ENCODE measurements around the gene RING1. TPM values are rescaled to one million over a fixed set of nuclear protein-coding genes. Genes with fewer than 3 reads are reported as not detected.

Gene RING1
- total RNA-seq, 3 donors from 2014 or later (not counting 1 experiment from before 2014, with no cell fraction given): 34.5 to 40.3 (median 36.5) TPM

- H3K4me1 Mint-ChIP-seq: peaks cover 10 to 12% of the 10 kb centered on the region in 2 donors
- Histone ChIP-seq H3K4me1 (ENCODE audit: control insufficient read depth, insufficient read depth, low read length) (peaks cover 12% of the 10 kb centered on the region), H3K36me3 (ENCODE audit: control insufficient read depth, insufficient read depth, low read length) (no peaks in the 10 kb centered on the region), H3K27ac (ENCODE audit: low read length) (no peak overlapping the region), H3K27me3 (ENCODE audit: control insufficient read depth, insufficient read depth, low read length) (no peaks in the 10 kb centered on the region), H3K4me3 (ENCODE audit: low read length) (no peak overlapping the region), H3K9me3 (ENCODE audit: control insufficient read depth, insufficient read depth, low read length) (no peaks in the 10 kb centered on the region)
- H3K9me3 Mint-ChIP-seq: no peaks in the 10 kb centered on the region
- no peak overlapping the region for H3K4me3 Mint-ChIP-seq
- WGBS (ENCODE audit: insufficient coverage): 83% methylated on average over 12 of the region's 14 CpGs
- no peak for ATAC-seq
- no peak overlapping the region for H3K27ac Mint-ChIP-seq
- peaks cover 0 to 9% of the 10 kb centered on the region in 2 donors for H3K27me3 Mint-ChIP-seq (ENCODE audit: low read depth in 2 of 2)
- DNase-seq: no peak
- intact Hi-C loops (cut with micrococcal nuclease): no loop called here
- no peak for TF ChIP-seq CTCF (IDR thresholded peaks at IDR 0.05)
- H3K36me3 Mint-ChIP-seq: no peaks in the 10 kb centered on the region
Observed at GRCh38 chr6:33164665-33165373, 43.5 kb upstream of the RING1 start.

GRCh38 chr6:33165581-33166258 is 42.6 kb upstream of the RING1 start:
- H3K9me3 Mint-ChIP-seq: no peaks in the 10 kb centered on the region
- DNase-seq (no peak), ATAC-seq (no peak)
- Histone ChIP-seq H3K4me1 (ENCODE audit: control insufficient read depth, insufficient read depth, low read length) (peaks cover 12% of the 10 kb centered on the region), H3K9me3 (ENCODE audit: control insufficient read depth, insufficient read depth, low read length) (no peaks in the 10 kb centered on the region), H3K27ac (ENCODE audit: low read length) (no peak overlapping the region), H3K27me3 (ENCODE audit: control insufficient read depth, insufficient read depth, low read length) (no peaks in the 10 kb centered on the region), H3K36me3 (ENCODE audit: control insufficient read depth, insufficient read depth, low read length) (no peaks in the 10 kb centered on the region), H3K4me3 (ENCODE audit: low read length) (no peak overlapping the region)
- peaks cover 0 to 9% of the 10 kb centered on the region in 2 donors for H3K27me3 Mint-ChIP-seq (ENCODE audit: low read depth in 2 of 2)
- no peak overlapping the region for H3K4me3 Mint-ChIP-seq
- intact Hi-C loops (cut with micrococcal nuclease): no loop called here
- no peak for TF ChIP-seq CTCF (IDR thresholded peaks at IDR 0.05)
- H3K4me1 Mint-ChIP-seq: peaks cover 10 to 12% of the 10 kb centered on the region in 2 donors
- WGBS (ENCODE audit: insufficient coverage): 90% methylated on average over 17 of the region's 17 CpGs
- no peak overlapping the region for H3K27ac Mint-ChIP-seq
- H3K36me3 Mint-ChIP-seq: no peaks in the 10 kb centered on the region

- ATAC-seq (no peak), DNase-seq (no peak)
- no peak for TF ChIP-seq CTCF (IDR thresholded peaks at IDR 0.05)
- Mint-ChIP-seq H3K36me3 (no peaks in the 10 kb centered on the region), H3K27ac (no peak overlapping the region), H3K4me1 (peaks cover 7 to 8% of the 10 kb centered on the region in 2 donors), H3K9me3 (no peaks in the 10 kb centered on the region), H3K27me3 (ENCODE audit: low read depth in 2 of 2) (peaks cover 0 to 12% of the 10 kb centered on the region in 2 donors), H3K4me3 (no peak overlapping the region)
- peaks cover 8% of the 10 kb centered on the region for H3K4me1 ChIP-seq (ENCODE audit: control insufficient read depth, insufficient read depth, low read length)
- intact Hi-C loops (cut with micrococcal nuclease): no loop called here
- WGBS (ENCODE audit: insufficient coverage): 80% methylated on average over 6 of the region's 6 CpGs
- H3K27me3 ChIP-seq (ENCODE audit: control insufficient read depth, insufficient read depth, low read length): no peaks in the 10 kb centered on the region
- no peak overlapping the region for H3K27ac ChIP-seq (ENCODE audit: low read length)
- no peaks in the 10 kb centered on the region for H3K36me3 ChIP-seq (ENCODE audit: control insufficient read depth, insufficient read depth, low read length)
- H3K9me3 ChIP-seq (ENCODE audit: control insufficient read depth, insufficient read depth, low read length): no peaks in the 10 kb centered on the region
- no peak overlapping the region for H3K4me3 ChIP-seq (ENCODE audit: low read length)
Observed at GRCh38 chr6:33166363-33166762, 41.9 kb upstream of the RING1 start.

Measured in natural killer cell (primary cell).